ENCODE data around the gene RPL12.
A peak's percentile ranks its signal among the peaks of the same experiment; 100 is the strongest.

Gene RPL12

GRCh38 chr9:127455324-127455992, 4.3 kb upstream of the RPL12 start:
- no peaks in the 10 kb centered on the region for H3K9me3 ChIP-seq (ENCODE audit: control insufficient read depth, insufficient read depth, low read length)
- H3K36me3 ChIP-seq (ENCODE audit: insufficient read depth, low read length), result peaks cover 6% of the 10 kb centered on the region
- no peak overlapping the region for H3K9ac ChIP-seq (ENCODE audit: low read depth, low read length)
- no peaks in the 10 kb centered on the region for H3K4me1 ChIP-seq (ENCODE audit: insufficient read depth, low read length)

- no peak overlapping the region for H3K9ac ChIP-seq (ENCODE audit: low read depth, low read length)
- peaks cover 33% of the 10 kb centered on the region for H3K36me3 ChIP-seq (ENCODE audit: insufficient read depth, low read length)
- H3K4me1 ChIP-seq (ENCODE audit: insufficient read depth, low read length), result peaks cover 4% of the 10 kb centered on the region; the same call in 1 of the 2 replicates
These were observed 1.5 kb upstream of the RPL12 start for GRCh38 chr9:127452691-127453090.

GRCh38 chr9:127451858-127452656, 851 bp upstream of the RPL12 start:
- peaks cover 40% of the 10 kb centered on the region for H3K36me3 ChIP-seq (ENCODE audit: insufficient read depth, low read length)
- peaks cover 4% of the 10 kb centered on the region; the same call in 1 of the 2 replicates for H3K4me1 ChIP-seq (ENCODE audit: insufficient read depth, low read length)
- peak overlapping the region; percentile 86 for H3K9ac ChIP-seq (ENCODE audit: low read depth, low read length)
- no peaks in the 10 kb centered on the region for H3K9me3 ChIP-seq (ENCODE audit: control insufficient read depth, insufficient read depth, low read length)

More at GRCh38 chr9:127452691-127453090, 1.5 kb upstream of the RPL12 start:
- H3K9me3 ChIP-seq (ENCODE audit: control insufficient read depth, insufficient read depth, low read length), result no peaks in the 10 kb centered on the region

GRCh38 chr9:127451608-127451857, 327 bp upstream of the RPL12 start:
- Histone ChIP-seq H3K4me1 (ENCODE audit: insufficient read depth, low read length) (peaks cover 4% of the 10 kb centered on the region; the same call in 1 of the 2 replicates), H3K9me3 (ENCODE audit: control insufficient read depth, insufficient read depth, low read length) (no peaks in the 10 kb centered on the region), H3K9ac (ENCODE audit: low read depth, low read length) (peak overlapping the region; percentile 86), H3K36me3 (ENCODE audit: insufficient read depth, low read length) (peaks cover 45% of the 10 kb centered on the region)

- no peaks in the 10 kb centered on the region for H3K9me3 ChIP-seq (ENCODE audit: control insufficient read depth, insufficient read depth, low read length)
- H3K36me3 ChIP-seq (ENCODE audit: insufficient read depth, low read length), result peaks cover 53% of the 10 kb centered on the region
- H3K9ac ChIP-seq (ENCODE audit: low read depth, low read length), result peak overlapping the region; percentile 86
- H3K4me1 ChIP-seq (ENCODE audit: insufficient read depth, low read length), result peaks cover 4% of the 10 kb centered on the region; the same call in 1 of the 2 replicates
These were observed 904 bp downstream of the RPL12 start for GRCh38 chr9:127450243-127450760.

GRCh38 chr9:127449332-127449966, 1.8 kb downstream of the RPL12 start:
- Histone ChIP-seq H3K4me1 (ENCODE audit: insufficient read depth, low read length) (peaks cover 4% of the 10 kb centered on the region; the same call in 1 of the 2 replicates), H3K9ac (ENCODE audit: low read depth, low read length) (peak overlapping the region; percentile 86), H3K36me3 (ENCODE audit: insufficient read depth, low read length) (peaks cover 61% of the 10 kb centered on the region), H3K9me3 (ENCODE audit: control insufficient read depth, insufficient read depth, low read length) (no peaks in the 10 kb centered on the region; the same call in 1 of the 2 replicates)

GRCh38 chr9:127448112-127448805, 2.9 kb downstream of the RPL12 start:
- peak overlapping the region; percentile 2; the same call in 1 of the 2 replicates for H3K9ac ChIP-seq (ENCODE audit: low read depth, low read length)
- H3K9me3 ChIP-seq (ENCODE audit: control insufficient read depth, insufficient read depth, low read length), result no peaks in the 10 kb centered on the region; the same call in 1 of the 2 replicates
- peaks cover 68% of the 10 kb centered on the region for H3K36me3 ChIP-seq (ENCODE audit: insufficient read depth, low read length)
- peaks cover 4% of the 10 kb centered on the region; the same call in 1 of the 2 replicates for H3K4me1 ChIP-seq (ENCODE audit: insufficient read depth, low read length)

GRCh38 chr9:127447416-127448111, 3.6 kb downstream of the RPL12 start:
- H3K36me3 ChIP-seq (ENCODE audit: insufficient read depth, low read length), result peaks cover 68% of the 10 kb centered on the region
- H3K9ac ChIP-seq (ENCODE audit: low read depth, low read length), result no peak overlapping the region
- no peaks in the 10 kb centered on the region; the same call in 1 of the 2 replicates for H3K9me3 ChIP-seq (ENCODE audit: control insufficient read depth, insufficient read depth, low read length)
- peaks cover 4% of the 10 kb centered on the region; the same call in 1 of the 2 replicates for H3K4me1 ChIP-seq (ENCODE audit: insufficient read depth, low read length)

GRCh38 chr9:127446713-127447415, 4.3 kb downstream of the RPL12 start:
- H3K4me1 ChIP-seq (ENCODE audit: insufficient read depth, low read length), result peaks cover 4% of the 10 kb centered on the region; the same call in 1 of the 2 replicates
- peaks cover 68% of the 10 kb centered on the region for H3K36me3 ChIP-seq (ENCODE audit: insufficient read depth, low read length)
- no peaks in the 10 kb centered on the region; the same call in 1 of the 2 replicates for H3K9me3 ChIP-seq (ENCODE audit: control insufficient read depth, insufficient read depth, low read length)
- H3K9ac ChIP-seq (ENCODE audit: low read depth, low read length), result no peak overlapping the region

GRCh38 chr9:127445851-127446712, 5.1 kb downstream of the RPL12 start:
- peaks cover 68% of the 10 kb centered on the region for H3K36me3 ChIP-seq (ENCODE audit: insufficient read depth, low read length)
- no peak overlapping the region for H3K9ac ChIP-seq (ENCODE audit: low read depth, low read length)
- no peaks in the 10 kb centered on the region; the same call in 1 of the 2 replicates for H3K9me3 ChIP-seq (ENCODE audit: control insufficient read depth, insufficient read depth, low read length)
- peaks cover 4% of the 10 kb centered on the region; the same call in 1 of the 2 replicates for H3K4me1 ChIP-seq (ENCODE audit: insufficient read depth, low read length)

GRCh38 chr9:127444921-127445850, 6.0 kb downstream of the RPL12 start:
- peaks cover 4% of the 10 kb centered on the region; the same call in 1 of the 2 replicates for H3K4me1 ChIP-seq (ENCODE audit: insufficient read depth, low read length)
- no peak overlapping the region for H3K9ac ChIP-seq (ENCODE audit: low read depth, low read length)
- H3K36me3 ChIP-seq (ENCODE audit: insufficient read depth, low read length), result peaks cover 60% of the 10 kb centered on the region
- H3K9me3 ChIP-seq (ENCODE audit: control insufficient read depth, insufficient read depth, low read length), result no peaks in the 10 kb centered on the region; the same call in 1 of the 2 replicates

Data from ES-I3 (cell line).